ENCODE results near the gene PIGN.

Gene PIGN

DNA sequence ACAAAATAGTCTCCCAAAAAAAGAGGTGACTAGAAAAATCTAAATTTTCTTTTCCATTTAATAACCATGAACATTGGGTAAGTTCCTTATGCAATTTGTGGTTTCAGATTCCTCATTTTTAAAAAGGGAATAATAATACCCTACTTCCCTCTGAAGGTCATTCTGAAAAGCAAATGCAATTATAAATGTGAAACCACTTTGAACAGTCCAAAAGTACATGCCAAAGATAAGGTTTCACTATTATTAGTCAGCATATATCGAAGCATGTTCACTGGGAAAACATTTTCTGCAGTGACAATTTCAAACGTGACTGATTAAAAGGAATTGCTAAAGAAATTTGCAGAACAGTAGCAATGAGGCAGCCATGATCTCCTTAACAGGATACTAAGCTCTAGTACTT is 193.9 kb downstream of the PIGN start:
- TF ChIP-seq, protein P1, sequence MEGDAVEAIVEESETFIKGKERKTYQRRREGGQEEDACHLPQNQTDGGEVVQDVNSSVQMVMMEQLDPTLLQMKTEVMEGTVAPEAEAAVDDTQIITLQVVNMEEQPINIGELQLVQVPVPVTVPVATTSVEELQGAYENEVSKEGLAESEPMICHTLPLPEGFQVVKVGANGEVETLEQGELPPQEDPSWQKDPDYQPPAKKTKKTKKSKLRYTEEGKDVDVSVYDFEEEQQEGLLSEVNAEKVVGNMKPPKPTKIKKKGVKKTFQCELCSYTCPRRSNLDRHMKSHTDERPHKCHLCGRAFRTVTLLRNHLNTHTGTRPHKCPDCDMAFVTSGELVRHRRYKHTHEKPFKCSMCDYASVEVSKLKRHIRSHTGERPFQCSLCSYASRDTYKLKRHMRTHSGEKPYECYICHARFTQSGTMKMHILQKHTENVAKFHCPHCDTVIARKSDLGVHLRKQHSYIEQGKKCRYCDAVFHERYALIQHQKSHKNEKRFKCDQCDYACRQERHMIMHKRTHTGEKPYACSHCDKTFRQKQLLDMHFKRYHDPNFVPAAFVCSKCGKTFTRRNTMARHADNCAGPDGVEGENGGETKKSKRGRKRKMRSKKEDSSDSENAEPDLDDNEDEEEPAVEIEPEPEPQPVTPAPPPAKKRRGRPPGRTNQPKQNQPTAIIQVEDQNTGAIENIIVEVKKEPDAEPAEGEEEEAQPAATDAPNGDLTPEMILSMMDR (IDR thresholded peaks at IDR 0.05; ENCODE audit: extremely low read depth, missing control alignments) = no peak
- no peak for DNase-seq (ENCODE audit: low spot score)

DNA sequence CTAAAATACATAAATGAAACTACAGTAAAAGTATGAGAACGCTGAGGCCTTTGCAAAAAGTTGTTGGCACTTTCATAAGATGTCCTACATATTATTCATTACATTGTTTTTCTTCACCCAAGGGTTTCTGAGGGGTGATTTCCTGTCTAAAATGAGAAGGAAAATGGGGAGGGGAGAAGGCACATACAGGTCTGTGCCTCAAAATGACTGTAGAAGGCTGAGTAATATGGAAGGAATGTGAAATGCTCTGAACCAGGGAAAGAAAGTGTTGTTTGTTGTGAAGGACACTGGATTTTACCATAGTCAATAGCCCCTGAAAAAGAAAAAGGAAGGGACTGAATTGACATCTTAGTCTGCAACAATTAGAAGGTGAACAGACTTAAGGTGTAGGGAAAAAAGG is 194.6 kb downstream of the PIGN start:
- no peak for DNase-seq (ENCODE audit: low spot score)
- TF ChIP-seq, protein P1 (IDR thresholded peaks at IDR 0.05; ENCODE audit: extremely low read depth, missing control alignments) = no peak

DNA sequence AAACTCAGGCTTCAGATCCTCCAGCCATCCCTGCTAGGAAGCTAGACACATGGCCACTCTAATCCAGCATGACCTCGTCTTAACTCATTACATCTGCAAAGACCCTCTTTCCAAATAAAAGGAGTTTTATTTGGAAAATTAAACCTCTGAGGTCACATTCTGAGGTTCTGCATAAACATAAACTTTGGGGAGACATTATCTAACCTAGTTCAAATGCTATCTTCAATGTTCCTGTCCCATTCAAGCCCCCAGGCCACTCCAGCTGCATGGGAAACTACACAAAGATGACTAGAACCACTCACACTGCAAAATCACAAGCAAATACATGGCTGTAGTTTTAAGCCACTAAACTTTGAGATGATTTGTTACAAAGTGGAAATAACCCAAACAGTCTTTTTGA is 195.0 kb downstream of the PIGN start:
- TF ChIP-seq, protein P1 (IDR thresholded peaks at IDR 0.05; ENCODE audit: extremely low read depth, missing control alignments) = no peak

DNA sequence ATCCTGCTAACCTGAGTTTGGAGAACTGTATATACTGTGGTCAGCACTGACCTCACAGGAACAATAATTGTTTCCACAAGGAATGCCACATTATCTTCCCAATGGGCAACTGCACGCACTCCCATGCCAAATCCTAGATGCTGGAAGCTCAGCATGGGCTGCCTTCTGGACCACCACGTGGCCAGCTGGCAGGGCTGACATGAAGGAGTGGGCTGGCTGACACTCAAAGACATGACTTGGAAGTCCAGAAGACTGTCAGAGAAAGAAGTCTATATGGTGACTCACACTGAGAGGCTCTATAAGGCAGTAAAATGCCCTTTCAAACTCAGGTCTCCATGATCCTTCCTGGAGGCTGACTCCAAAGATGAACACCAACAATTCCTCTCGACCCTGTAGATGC is 195.7 kb downstream of the PIGN start:
- TF ChIP-seq, protein P1 (IDR thresholded peaks at IDR 0.05; ENCODE audit: extremely low read depth, missing control alignments) = no peak
- DNase-seq (ENCODE audit: low spot score) = no peak

More for the DNA sequence above, 195.0 kb downstream of the PIGN start:
- no peak for DNase-seq (ENCODE audit: low spot score)

Data from GM20000 (cell line).